ENCODE data around the gene DAB2IP.
"Not testable (repeated sequence)": the region's sequence is repeated elsewhere in the genome, so short reads cannot be mapped to it uniquely, and the experiment has no call there.

Gene DAB2IP

GRCh38 chr9:121790841-121791240 lies 139.4 kb downstream of the DAB2IP start:
- TF ChIP-seq, protein P1, sequence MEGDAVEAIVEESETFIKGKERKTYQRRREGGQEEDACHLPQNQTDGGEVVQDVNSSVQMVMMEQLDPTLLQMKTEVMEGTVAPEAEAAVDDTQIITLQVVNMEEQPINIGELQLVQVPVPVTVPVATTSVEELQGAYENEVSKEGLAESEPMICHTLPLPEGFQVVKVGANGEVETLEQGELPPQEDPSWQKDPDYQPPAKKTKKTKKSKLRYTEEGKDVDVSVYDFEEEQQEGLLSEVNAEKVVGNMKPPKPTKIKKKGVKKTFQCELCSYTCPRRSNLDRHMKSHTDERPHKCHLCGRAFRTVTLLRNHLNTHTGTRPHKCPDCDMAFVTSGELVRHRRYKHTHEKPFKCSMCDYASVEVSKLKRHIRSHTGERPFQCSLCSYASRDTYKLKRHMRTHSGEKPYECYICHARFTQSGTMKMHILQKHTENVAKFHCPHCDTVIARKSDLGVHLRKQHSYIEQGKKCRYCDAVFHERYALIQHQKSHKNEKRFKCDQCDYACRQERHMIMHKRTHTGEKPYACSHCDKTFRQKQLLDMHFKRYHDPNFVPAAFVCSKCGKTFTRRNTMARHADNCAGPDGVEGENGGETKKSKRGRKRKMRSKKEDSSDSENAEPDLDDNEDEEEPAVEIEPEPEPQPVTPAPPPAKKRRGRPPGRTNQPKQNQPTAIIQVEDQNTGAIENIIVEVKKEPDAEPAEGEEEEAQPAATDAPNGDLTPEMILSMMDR (IDR thresholded peaks at IDR 0.05) = no peak
- no peak for TF ChIP-seq ZFX (IDR thresholded peaks at IDR 0.05; ENCODE audit: borderline replicate concordance)
- H3K27ac ChIP-seq = no peak overlapping the region

DNA sequence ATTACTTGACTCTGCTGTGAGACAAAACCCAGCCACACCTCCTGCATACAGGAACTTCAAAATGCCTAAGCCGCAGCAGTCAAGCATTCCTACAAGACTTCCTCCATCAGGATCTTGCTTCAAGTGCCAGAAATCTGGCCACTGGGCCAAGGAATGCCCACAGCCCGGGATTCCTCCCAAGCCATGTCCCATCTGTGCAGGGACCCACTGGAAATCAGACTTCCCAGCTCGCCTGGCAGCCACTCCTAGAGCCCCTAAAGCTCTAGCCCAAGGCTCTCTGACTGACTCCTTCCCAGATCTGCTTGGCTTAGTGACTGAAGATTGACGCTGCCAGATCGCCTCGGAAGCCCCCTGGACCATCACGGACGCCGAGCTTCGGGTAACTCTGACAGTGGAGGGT lies 141.0 kb downstream of the DAB2IP start:
- not testable (repeated sequence) for H3K27ac ChIP-seq

DNA sequence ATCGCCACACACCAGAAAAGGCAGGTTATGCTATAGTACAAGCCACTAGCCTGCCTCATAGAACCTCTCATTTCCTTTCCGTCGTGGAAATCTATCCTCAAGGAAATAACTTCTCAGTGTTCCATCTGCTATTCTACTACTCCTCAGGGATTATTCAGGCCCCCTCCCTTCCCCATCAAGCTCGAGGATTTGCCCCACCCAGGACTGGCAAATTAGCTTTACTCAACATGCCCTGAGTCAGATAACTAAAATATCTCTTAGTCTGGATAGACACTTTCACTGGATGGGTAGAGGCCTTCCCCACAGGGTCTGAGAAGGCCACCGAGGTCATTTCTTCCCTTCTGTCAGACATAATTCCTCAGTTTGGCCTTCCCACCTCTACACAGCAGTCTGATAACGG lies 142.9 kb downstream of the DAB2IP start:
- not testable (repeated sequence) for H3K27ac ChIP-seq

- H3K27ac ChIP-seq = no peak overlapping the region
- no peak for TF ChIP-seq ZFX (IDR thresholded peaks at IDR 0.05; ENCODE audit: borderline replicate concordance)
- TF ChIP-seq, protein P1 (IDR thresholded peaks at IDR 0.05) = no peak
These were observed 145.6 kb downstream of the DAB2IP start for GRCh38 chr9:121797081-121797480.

GRCh38 chr9:121798941-121799340 lies 147.5 kb downstream of the DAB2IP start:
- no peak overlapping the region for H3K27ac ChIP-seq
- TF ChIP-seq ZFX (IDR thresholded peaks at IDR 0.05; ENCODE audit: borderline replicate concordance) = no peak

- no peak for TF ChIP-seq ZFX (IDR thresholded peaks at IDR 0.05; ENCODE audit: borderline replicate concordance)
- TF ChIP-seq, protein P1 (IDR thresholded peaks at IDR 0.05) = no peak
- H3K27ac ChIP-seq = no peak overlapping the region
These were observed 148.9 kb downstream of the DAB2IP start for GRCh38 chr9:121800376-121800775.

- H3K27ac ChIP-seq = no peak overlapping the region
- TF ChIP-seq, protein P1 (IDR thresholded peaks at IDR 0.05) = no peak
- TF ChIP-seq ZFX (IDR thresholded peaks at IDR 0.05; ENCODE audit: borderline replicate concordance) = no peak
These were observed 150.1 kb downstream of the DAB2IP start for GRCh38 chr9:121801579-121801978.

DNA sequence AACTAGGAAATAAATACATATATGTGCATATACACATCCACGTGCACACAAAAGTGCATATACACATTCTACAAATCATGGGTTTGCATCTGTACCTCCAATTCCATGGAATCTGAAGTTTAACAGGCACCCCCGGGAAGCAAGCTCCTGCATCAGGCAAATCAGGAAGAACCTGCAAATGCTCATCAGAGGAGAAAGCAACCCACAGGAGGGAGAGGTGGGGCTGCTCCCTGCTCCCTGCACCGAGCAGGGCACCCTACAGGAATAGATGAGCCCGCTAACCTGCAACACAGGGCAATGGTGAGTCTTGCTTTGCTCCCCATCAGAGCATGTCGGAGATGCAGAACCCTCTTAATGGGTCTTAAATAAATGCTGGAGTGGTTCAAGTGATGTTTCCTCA lies 151.3 kb downstream of the DAB2IP start:
- TF ChIP-seq ZFX (IDR thresholded peaks at IDR 0.05; ENCODE audit: borderline replicate concordance) = no peak
- TF ChIP-seq, protein P1 (IDR thresholded peaks at IDR 0.05) = no peak
- H3K27ac ChIP-seq = no peak overlapping the region

- H3K27ac ChIP-seq = no peak overlapping the region
- TF ChIP-seq, protein P1 (IDR thresholded peaks at IDR 0.05) = no peak
- no peak for TF ChIP-seq ZFX (IDR thresholded peaks at IDR 0.05; ENCODE audit: borderline replicate concordance)
These were observed 155.8 kb downstream of the DAB2IP start for GRCh38 chr9:121807069-121807822.
